DMS 273 treated with DMSO at 0.1 percent for 48 hours (cell line): Measurements from ENCODE around the gene TGIF1.

Experiments
- DNase-seq: peaks from one replicate; lab custom pipeline; 2025; lab: John Stamatoyannopoulos, UW

Gene TGIF1

GRCh38 chr18:3482258-3482657, 32.3 kb downstream of the TGIF1 start:
- no peak for DNase-seq

- DNase-seq: no peak
These were observed 35.5 kb downstream of the TGIF1 start for GRCh38 chr18:3485153-3486149.

GRCh38 chr18:3486512-3486911, 36.5 kb downstream of the TGIF1 start:
- no peak for DNase-seq

GRCh38 chr18:3489462-3489861, 39.5 kb downstream of the TGIF1 start:
- DNase-seq: no peak

GRCh38 chr18:3491981-3492555, 42.1 kb downstream of the TGIF1 start:
- DNase-seq: no peak

- no peak for DNase-seq
These were observed 42.7 kb downstream of the TGIF1 start for GRCh38 chr18:3492721-3493120.

- DNase-seq: no peak
These were observed 43.7 kb downstream of the TGIF1 start for GRCh38 chr18:3493501-3494244.

- no peak for DNase-seq
These were observed 44.2 kb downstream of the TGIF1 start for GRCh38 chr18:3494245-3494526.

GRCh38 chr18:3494569-3494968, 44.6 kb downstream of the TGIF1 start:
- no peak for DNase-seq

- no peak for DNase-seq
These were observed 45.9 kb downstream of the TGIF1 start for GRCh38 chr18:3495691-3496430.

GRCh38 chr18:3498698-3499471, 48.9 kb downstream of the TGIF1 start:
- no peak for DNase-seq

GRCh38 chr18:3499501-3499900, 49.5 kb downstream of the TGIF1 start:
- DNase-seq: no peak

- DNase-seq: no peak
These were observed 50.0 kb downstream of the TGIF1 start for GRCh38 chr18:3500016-3500415.

GRCh38 chr18:3502650-3503049, 52.7 kb downstream of the TGIF1 start:
- DNase-seq: no peak

- no peak for DNase-seq
These were observed 54.7 kb downstream of the TGIF1 start for GRCh38 chr18:3504637-3505036.

GRCh38 chr18:3508576-3509549, 58.9 kb downstream of the TGIF1 start:
- no peak for DNase-seq
